WTC11 (cell line): ENCODE measurements around the gene ATP2A2. TPM values are rescaled to one million over a fixed set of nuclear protein-coding genes. Genes with fewer than 3 reads are reported as not detected.

Source experiments
- ATAC-seq: fragments of 200-7000 bp; cut with Tn5 transposase; 2 replicates; pipeline ENCODE4 v1.10.0; 2021; ENCODE audit warnings: mild to moderate bottlenecking, moderate library complexity
- CTCF ChIA-PET: fragments of 300-600 bp; sonication (Branson Sonifier 250); formaldehyde crosslinking; loops from one replicate; lab custom pipeline; 2021; ENCODE audit warnings: antibody characterized with exemption; lab: Charles Lee
- POLR2A ChIA-PET: fragments of 350-600 bp; sonication (Branson Sonifier 250); formaldehyde crosslinking; loops from one replicate; lab custom pipeline; 2021; ENCODE audit warnings: antibody characterized with exemption; lab: Charles Lee
- DNase-seq: peaks from one replicate; pipeline ENCODE4 v3.0.0; 2021; ENCODE audit warnings: low spot score
- H3K27ac Mint-ChIP-seq: 2 replicates; pipeline ENCODE4 v1.8.0; 2021; ENCODE audit warnings: mixed read lengths
- H3K27me3 Mint-ChIP-seq: 2 replicates; pipeline ENCODE4 v1.8.0; 2021; ENCODE audit warnings: low read depth, mild to moderate bottlenecking, moderate library complexity, mixed read lengths
- H3K36me3 Mint-ChIP-seq: 2 replicates; pipeline ENCODE4 v1.8.0; 2021; ENCODE audit warnings: mixed read lengths
- H3K4me1 Mint-ChIP-seq: 2 replicates; pipeline ENCODE4 v1.8.0; 2022; ENCODE audit warnings: mixed read lengths
- H3K4me3 Mint-ChIP-seq: 2 replicates; pipeline ENCODE4 v1.8.0; 2021; ENCODE audit warnings: mild to moderate bottlenecking, moderate library complexity, mixed read lengths
- H3K9me3 Mint-ChIP-seq: 2 replicates; pipeline ENCODE4 v1.8.0; 2021; ENCODE audit warnings: mixed read lengths
- AR ChIP-seq: fragments of 250-450 bp; sonication (Bioruptor Pico); IDR thresholded peaks from 2 replicates; pipeline ENCODE4 v1.9.0; 2021; ENCODE audit warnings: mild to moderate bottlenecking
- FOXJ3 ChIP-seq: sonication (generic); formaldehyde crosslinking; IDR thresholded peaks from 2 replicates; pipeline ENCODE4 v1.9.0; 2021; ENCODE audit warnings: missing genetic modification reagents, mild to moderate bottlenecking, borderline replicate concordance
- GRHL2 ChIP-seq: fragments of 250-450 bp; sonication (Bioruptor Pico); IDR thresholded peaks from 2 replicates; pipeline ENCODE4 v1.8.0; 2022; ENCODE audit warnings: mild to moderate bottlenecking, moderate library complexity; ENCODE audit not compliant: insufficient replicate concordance, severe bottlenecking
- JAZF1 ChIP-seq: fragments of 250-450 bp; sonication (Bioruptor Pico); IDR thresholded peaks from 2 replicates; pipeline ENCODE4 v1.9.0; 2021; ENCODE audit warnings: moderate library complexity, mild to moderate bottlenecking, inconsistent platforms
- JUN ChIP-seq: sonication (generic); formaldehyde crosslinking; IDR thresholded peaks from 2 replicates; pipeline ENCODE4 v1.8.0; 2023; ENCODE audit warnings: mild to moderate bottlenecking, missing genetic modification reagents
- NFYB ChIP-seq: sonication (generic); formaldehyde crosslinking; conservative IDR thresholded peaks from 2 replicates; pipeline ENCODE4 v1.8.0; 2022; ENCODE audit warnings: low read depth, missing genetic modification reagents
- SOX15 ChIP-seq: fragments of 250-450 bp; sonication (Bioruptor Pico); IDR thresholded peaks from 2 replicates; pipeline ENCODE4 v1.9.0; 2021; ENCODE audit warnings: mild to moderate bottlenecking
- TCF7 ChIP-seq: sonication (generic); formaldehyde crosslinking; IDR thresholded peaks from 2 replicates; pipeline ENCODE4 v1.8.0; 2022; ENCODE audit warnings: mild to moderate bottlenecking, low read depth, missing genetic modification reagents, moderate library complexity
- ZNF232 ChIP-seq: sonication (generic); formaldehyde crosslinking; IDR thresholded peaks from 2 replicates; pipeline ENCODE4 v1.8.0; 2022; ENCODE audit warnings: mild to moderate bottlenecking, missing genetic modification reagents
- total RNA-seq: library from RNA; stranded (reverse); gene quantifications from 3 replicates; pipeline ENCODE4 v1.2.3, GENCODE V29; 2021
- TF ChIP-seq, protein P1 (sequence below): sonication (generic); formaldehyde crosslinking; IDR thresholded peaks from 2 replicates; pipeline ENCODE4 v1.8.0; 2022; ENCODE audit warnings: missing genetic modification reagents
- TF ChIP-seq, protein P2 (sequence below): sonication (generic); formaldehyde crosslinking; IDR thresholded peaks from 2 replicates; pipeline ENCODE4 v1.8.1; 2023; ENCODE audit warnings: mild to moderate bottlenecking, missing genetic modification reagents, moderate library complexity
- TF ChIP-seq, protein P3 (sequence below): sonication (generic); formaldehyde crosslinking; IDR thresholded peaks from 2 replicates; pipeline ENCODE4 v1.8.1; 2022; ENCODE audit warnings: mild to moderate bottlenecking, moderate library complexity, missing genetic modification reagents
- TF ChIP-seq, protein P4 (sequence below): sonication (generic); formaldehyde crosslinking; IDR thresholded peaks from 2 replicates; pipeline ENCODE4 v1.8.0; 2022; ENCODE audit warnings: mild to moderate bottlenecking, missing genetic modification reagents
- TF ChIP-seq, protein P5 (sequence below): fragments of 250-450 bp; sonication (Bioruptor Pico); conservative IDR thresholded peaks from 2 replicates; pipeline ENCODE4 v1.9.0; 2021; ENCODE audit warnings: mild to moderate bottlenecking
- TF ChIP-seq, protein P6 (sequence below): sonication (generic); formaldehyde crosslinking; IDR thresholded peaks from 2 replicates; pipeline ENCODE4 v1.8.1; 2023; ENCODE audit warnings: mild to moderate bottlenecking, missing genetic modification reagents
- TF ChIP-seq, protein P7 (sequence below): fragments of 250-450 bp; sonication (Bioruptor Pico); IDR thresholded peaks from 2 replicates; pipeline ENCODE4 v1.9.0; 2021; ENCODE audit warnings: mild to moderate bottlenecking, borderline replicate concordance

The ATP2A2 gene
- total RNA-seq, 1 experiment from 2014 or later = 239 TPM

DNA sequence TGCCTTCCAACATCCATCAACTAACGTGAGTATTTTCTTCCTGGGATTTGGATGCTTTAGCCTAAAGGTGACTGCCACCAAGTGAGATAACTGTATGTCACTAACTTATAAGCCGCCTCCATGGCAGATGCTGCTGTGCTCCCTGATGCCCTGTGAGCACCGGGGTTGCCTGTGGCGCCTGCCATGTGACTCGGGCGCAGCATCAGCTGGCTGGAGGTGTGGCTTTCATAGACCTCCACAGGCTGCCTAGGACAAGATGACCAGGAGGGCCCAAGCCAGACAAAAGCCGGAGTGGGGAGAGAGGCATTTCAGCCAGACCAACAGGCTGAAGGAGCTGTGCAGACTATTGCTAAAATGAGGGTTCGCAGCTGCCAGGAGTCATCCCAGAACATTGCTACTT lies 66.7 kb downstream of the ATP2A2 start (continued):
- TF ChIP-seq, protein P1, sequence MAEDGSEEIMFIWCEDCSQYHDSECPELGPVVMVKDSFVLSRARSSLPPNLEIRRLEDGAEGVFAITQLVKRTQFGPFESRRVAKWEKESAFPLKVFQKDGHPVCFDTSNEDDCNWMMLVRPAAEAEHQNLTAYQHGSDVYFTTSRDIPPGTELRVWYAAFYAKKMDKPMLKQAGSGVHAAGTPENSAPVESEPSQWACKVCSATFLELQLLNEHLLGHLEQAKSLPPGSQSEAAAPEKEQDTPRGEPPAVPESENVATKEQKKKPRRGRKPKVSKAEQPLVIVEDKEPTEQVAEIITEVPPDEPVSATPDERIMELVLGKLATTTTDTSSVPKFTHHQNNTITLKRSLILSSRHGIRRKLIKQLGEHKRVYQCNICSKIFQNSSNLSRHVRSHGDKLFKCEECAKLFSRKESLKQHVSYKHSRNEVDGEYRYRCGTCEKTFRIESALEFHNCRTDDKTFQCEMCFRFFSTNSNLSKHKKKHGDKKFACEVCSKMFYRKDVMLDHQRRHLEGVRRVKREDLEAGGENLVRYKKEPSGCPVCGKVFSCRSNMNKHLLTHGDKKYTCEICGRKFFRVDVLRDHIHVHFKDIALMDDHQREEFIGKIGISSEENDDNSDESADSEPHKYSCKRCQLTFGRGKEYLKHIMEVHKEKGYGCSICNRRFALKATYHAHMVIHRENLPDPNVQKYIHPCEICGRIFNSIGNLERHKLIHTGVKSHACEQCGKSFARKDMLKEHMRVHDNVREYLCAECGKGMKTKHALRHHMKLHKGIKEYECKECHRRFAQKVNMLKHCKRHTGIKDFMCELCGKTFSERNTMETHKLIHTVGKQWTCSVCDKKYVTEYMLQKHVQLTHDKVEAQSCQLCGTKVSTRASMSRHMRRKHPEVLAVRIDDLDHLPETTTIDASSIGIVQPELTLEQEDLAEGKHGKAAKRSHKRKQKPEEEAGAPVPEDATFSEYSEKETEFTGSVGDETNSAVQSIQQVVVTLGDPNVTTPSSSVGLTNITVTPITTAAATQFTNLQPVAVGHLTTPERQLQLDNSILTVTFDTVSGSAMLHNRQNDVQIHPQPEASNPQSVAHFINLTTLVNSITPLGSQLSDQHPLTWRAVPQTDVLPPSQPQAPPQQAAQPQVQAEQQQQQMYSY (CRISPR knock-in tag) = no peak
- TF ChIP-seq GRHL2 = no peak
- no peak for TF ChIP-seq TCF7 (CRISPR knock-in tag)
- TF ChIP-seq NFYB (CRISPR knock-in tag) = no peak
- TF ChIP-seq SOX15 (CRISPR knock-in tag) = no peak
- no peak for TF ChIP-seq JUN (CRISPR knock-in tag)
- TF ChIP-seq, protein P2, sequence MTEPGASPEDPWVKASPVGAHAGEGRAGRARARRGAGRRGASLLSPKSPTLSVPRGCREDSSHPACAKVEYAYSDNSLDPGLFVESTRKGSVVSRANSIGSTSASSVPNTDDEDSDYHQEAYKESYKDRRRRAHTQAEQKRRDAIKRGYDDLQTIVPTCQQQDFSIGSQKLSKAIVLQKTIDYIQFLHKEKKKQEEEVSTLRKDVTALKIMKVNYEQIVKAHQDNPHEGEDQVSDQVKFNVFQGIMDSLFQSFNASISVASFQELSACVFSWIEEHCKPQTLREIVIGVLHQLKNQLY (CRISPR knock-in tag) = no peak
- no peak for TF ChIP-seq FOXJ3 (CRISPR knock-in tag)
- TF ChIP-seq, protein P3, sequence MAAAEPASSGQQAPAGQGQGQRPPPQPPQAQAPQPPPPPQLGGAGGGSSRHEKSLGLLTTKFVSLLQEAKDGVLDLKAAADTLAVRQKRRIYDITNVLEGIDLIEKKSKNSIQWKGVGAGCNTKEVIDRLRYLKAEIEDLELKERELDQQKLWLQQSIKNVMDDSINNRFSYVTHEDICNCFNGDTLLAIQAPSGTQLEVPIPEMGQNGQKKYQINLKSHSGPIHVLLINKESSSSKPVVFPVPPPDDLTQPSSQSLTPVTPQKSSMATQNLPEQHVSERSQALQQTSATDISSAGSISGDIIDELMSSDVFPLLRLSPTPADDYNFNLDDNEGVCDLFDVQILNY (CRISPR knock-in tag) = no peak
- TF ChIP-seq, protein P4, sequence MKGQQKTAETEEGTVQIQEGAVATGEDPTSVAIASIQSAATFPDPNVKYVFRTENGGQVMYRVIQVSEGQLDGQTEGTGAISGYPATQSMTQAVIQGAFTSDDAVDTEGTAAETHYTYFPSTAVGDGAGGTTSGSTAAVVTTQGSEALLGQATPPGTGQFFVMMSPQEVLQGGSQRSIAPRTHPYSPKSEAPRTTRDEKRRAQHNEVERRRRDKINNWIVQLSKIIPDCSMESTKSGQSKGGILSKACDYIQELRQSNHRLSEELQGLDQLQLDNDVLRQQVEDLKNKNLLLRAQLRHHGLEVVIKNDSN (CRISPR knock-in tag) = no peak

DNA sequence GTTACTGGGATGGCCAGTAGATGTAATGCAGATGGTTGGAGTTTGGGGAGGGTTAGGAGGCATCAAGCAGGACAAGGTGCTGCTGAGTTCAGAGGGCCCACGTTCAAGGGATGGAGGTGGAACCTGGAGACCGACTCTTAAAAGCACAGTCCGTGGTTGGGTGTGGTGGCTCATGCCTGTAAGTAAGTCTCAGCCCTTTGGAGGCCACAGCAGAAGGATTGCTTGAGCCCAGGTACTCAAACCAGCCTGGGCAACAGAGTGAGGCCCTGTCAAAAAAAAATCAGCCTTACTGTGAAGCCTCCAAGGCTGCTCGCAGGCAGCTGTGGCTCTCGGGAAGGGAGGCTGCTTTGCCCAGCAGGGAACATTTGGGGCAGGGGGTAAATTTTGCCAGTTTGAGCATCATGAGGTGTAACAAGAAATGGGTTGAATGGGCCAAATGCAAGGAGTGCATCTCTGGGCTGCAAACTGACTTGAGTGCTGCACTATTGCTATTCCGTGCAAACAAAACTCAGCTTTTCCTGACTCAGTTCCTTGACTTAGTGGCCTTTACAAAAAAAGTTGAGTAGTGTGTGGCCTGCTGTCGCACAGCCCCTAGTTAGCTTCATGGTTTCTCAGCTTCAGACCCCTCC lies 67.5 kb downstream of the ATP2A2 start:
- peaks cover 56% of the 10 kb centered on the region for H3K36me3 Mint-ChIP-seq
- no peak overlapping the region; the same call in 1 of the 2 replicates for H3K27ac Mint-ChIP-seq
- H3K4me3 Mint-ChIP-seq = no peak overlapping the region
- H3K4me1 Mint-ChIP-seq = no peaks in the 10 kb centered on the region
- DNase-seq (no peak), ATAC-seq (no peak)
- H3K27me3 Mint-ChIP-seq = no peaks in the 10 kb centered on the region
- ChIA-PET CTCF (interaction anchor here (3.1 kb wide), 1 partner anchor 83 kb away, joined by 13 read pairs; no protein-coding TSS in a partner anchor), POLR2A (interaction anchor here (0.6 kb wide), 2 partner anchors 13 to 214 kb away, joined by 3 to 4 read pairs; no protein-coding TSS in a partner anchor)
- H3K9me3 Mint-ChIP-seq = no peaks in the 10 kb centered on the region
- TF ChIP-seq, protein P5, sequence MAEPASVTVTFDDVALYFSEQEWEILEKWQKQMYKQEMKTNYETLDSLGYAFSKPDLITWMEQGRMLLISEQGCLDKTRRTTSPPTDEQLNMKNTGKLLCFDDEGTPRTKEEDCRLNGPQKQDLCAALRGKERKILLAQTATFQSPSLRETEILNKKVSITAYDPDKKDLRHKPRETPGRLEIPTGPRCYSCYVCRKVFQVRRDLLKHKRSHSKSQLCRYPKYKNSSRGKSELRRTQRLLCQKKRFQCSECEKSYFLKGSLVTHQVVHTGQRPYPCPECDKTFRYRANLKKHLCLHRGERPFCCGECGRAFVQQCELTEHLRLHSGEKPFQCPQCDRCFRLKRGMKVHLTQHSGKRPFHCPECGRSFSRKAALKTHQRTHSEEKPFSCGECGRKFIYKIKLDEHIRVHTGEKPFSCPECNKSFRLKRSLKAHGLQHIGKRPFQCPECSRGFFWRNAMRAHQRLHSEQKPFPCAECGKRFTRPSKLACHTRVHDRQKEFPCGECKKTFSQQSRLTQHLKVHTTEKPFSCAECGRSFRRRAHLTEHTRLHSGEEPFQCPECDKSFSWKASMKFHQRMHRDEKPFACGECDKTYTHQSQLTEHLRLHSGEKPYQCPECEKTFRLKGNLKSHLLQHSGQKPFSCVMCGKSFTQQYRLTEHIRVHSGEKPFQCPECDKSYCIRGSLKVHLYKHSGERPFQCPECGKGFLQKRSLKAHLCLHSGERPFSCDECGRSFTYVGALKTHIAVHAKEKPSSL = no peak
- TF ChIP-seq JAZF1 (CRISPR knock-in tag) = no peak
- TF ChIP-seq AR (CRISPR knock-in tag) = no peak
- TF ChIP-seq ZNF232 (CRISPR knock-in tag) = no peak
- TF ChIP-seq TCF7 (CRISPR knock-in tag) = no peak
- TF ChIP-seq, protein P6, sequence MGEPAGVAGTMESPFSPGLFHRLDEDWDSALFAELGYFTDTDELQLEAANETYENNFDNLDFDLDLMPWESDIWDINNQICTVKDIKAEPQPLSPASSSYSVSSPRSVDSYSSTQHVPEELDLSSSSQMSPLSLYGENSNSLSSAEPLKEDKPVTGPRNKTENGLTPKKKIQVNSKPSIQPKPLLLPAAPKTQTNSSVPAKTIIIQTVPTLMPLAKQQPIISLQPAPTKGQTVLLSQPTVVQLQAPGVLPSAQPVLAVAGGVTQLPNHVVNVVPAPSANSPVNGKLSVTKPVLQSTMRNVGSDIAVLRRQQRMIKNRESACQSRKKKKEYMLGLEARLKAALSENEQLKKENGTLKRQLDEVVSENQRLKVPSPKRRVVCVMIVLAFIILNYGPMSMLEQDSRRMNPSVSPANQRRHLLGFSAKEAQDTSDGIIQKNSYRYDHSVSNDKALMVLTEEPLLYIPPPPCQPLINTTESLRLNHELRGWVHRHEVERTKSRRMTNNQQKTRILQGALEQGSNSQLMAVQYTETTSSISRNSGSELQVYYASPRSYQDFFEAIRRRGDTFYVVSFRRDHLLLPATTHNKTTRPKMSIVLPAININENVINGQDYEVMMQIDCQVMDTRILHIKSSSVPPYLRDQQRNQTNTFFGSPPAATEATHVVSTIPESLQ (CRISPR knock-in tag) = no peak
- TF ChIP-seq, protein P7, sequence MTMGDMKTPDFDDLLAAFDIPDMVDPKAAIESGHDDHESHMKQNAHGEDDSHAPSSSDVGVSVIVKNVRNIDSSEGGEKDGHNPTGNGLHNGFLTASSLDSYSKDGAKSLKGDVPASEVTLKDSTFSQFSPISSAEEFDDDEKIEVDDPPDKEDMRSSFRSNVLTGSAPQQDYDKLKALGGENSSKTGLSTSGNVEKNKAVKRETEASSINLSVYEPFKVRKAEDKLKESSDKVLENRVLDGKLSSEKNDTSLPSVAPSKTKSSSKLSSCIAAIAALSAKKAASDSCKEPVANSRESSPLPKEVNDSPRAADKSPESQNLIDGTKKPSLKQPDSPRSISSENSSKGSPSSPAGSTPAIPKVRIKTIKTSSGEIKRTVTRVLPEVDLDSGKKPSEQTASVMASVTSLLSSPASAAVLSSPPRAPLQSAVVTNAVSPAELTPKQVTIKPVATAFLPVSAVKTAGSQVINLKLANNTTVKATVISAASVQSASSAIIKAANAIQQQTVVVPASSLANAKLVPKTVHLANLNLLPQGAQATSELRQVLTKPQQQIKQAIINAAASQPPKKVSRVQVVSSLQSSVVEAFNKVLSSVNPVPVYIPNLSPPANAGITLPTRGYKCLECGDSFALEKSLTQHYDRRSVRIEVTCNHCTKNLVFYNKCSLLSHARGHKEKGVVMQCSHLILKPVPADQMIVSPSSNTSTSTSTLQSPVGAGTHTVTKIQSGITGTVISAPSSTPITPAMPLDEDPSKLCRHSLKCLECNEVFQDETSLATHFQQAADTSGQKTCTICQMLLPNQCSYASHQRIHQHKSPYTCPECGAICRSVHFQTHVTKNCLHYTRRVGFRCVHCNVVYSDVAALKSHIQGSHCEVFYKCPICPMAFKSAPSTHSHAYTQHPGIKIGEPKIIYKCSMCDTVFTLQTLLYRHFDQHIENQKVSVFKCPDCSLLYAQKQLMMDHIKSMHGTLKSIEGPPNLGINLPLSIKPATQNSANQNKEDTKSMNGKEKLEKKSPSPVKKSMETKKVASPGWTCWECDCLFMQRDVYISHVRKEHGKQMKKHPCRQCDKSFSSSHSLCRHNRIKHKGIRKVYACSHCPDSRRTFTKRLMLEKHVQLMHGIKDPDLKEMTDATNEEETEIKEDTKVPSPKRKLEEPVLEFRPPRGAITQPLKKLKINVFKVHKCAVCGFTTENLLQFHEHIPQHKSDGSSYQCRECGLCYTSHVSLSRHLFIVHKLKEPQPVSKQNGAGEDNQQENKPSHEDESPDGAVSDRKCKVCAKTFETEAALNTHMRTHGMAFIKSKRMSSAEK = no peak
